PFSK-1 (cell line): ENCODE measurements around the gene OPCML.

Source experiments
- FOXP2 ChIP-seq: optimal IDR thresholded peaks from 2 replicates; pipeline ENCODE3; 2011; ENCODE audit warnings: borderline replicate concordance, control low read depth, inconsistent platforms; ENCODE audit not compliant: insufficient read depth; ENCODE audit errors: extremely low read length, extremely low read depth
- POLR2AphosphoS5 ChIP-seq: IDR thresholded peaks from 2 replicates; pipeline ENCODE4 v1.6.1; 2012; ENCODE audit warnings: low read depth, mild to moderate bottlenecking, control low read depth, low read length, moderate library complexity
- REST ChIP-seq, 2 experiments: IDR thresholded peaks; 2 replicates each; pipeline versions ENCODE4 v1.6.1 to v1.8.0; 2011 to 2012; ENCODE audit warnings: low read depth in 2 of 2, low read length in 2 of 2, control low read depth in 1 of 2, inconsistent platforms in 1 of 2, mild to moderate bottlenecking in 1 of 2, moderate library complexity in 1 of 2; ENCODE audit not compliant: insufficient read depth in 1 of 2
- SIN3A ChIP-seq: IDR thresholded peaks from 2 replicates; pipeline ENCODE4 v1.6.1; 2012; ENCODE audit warnings: mild to moderate bottlenecking, low read length, moderate library complexity, borderline replicate concordance; ENCODE audit not compliant: insufficient read depth
- TAF1 ChIP-seq: IDR thresholded peaks from 2 replicates; pipeline ENCODE4 v1.6.1; 2012; ENCODE audit warnings: low read length, control low read depth, borderline replicate concordance; ENCODE audit not compliant: insufficient read depth

DNA sequence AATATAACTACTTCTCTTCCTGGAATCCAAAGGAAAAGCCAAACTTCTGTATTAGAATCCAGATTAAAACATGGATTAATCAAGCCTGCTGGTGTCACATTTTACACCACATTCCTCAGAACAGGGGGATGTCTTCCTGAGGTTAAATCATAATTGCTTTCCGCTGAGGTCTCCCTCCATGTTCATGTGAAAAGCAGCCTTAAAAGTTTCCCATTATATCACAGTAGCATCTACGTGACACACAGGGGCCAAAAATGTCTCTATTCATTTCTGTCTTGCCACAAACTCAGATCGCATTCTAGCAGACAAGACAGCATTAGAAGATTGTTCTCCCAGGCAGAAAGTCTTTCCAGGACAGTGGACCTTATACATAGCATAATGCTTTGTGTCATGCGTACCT is 788.7 kb downstream of the OPCML start:
- TF ChIP-seq SIN3A, result no peak
- no peak for TF ChIP-seq REST (IDR thresholded peaks at IDR 0.05; ENCODE audit: insufficient read depth in 1 of 2, low read depth in 2 of 2, low read length in 2 of 2)
- no peak for TF ChIP-seq POLR2AphosphoS5
- no peak for TF ChIP-seq TAF1
- no peak for TF ChIP-seq FOXP2
